OCI-M1 (cell line): ENCODE data around the gene MAPK9.
"Not testable (repeated sequence)": the region's sequence is repeated elsewhere in the genome, so short reads cannot be mapped to it uniquely, and the experiment has no call there.

Source experiments
- DNase-seq: peaks from one replicate; lab custom pipeline; 2025; lab: John Stamatoyannopoulos, UW

MAPK9 gene

DNA sequence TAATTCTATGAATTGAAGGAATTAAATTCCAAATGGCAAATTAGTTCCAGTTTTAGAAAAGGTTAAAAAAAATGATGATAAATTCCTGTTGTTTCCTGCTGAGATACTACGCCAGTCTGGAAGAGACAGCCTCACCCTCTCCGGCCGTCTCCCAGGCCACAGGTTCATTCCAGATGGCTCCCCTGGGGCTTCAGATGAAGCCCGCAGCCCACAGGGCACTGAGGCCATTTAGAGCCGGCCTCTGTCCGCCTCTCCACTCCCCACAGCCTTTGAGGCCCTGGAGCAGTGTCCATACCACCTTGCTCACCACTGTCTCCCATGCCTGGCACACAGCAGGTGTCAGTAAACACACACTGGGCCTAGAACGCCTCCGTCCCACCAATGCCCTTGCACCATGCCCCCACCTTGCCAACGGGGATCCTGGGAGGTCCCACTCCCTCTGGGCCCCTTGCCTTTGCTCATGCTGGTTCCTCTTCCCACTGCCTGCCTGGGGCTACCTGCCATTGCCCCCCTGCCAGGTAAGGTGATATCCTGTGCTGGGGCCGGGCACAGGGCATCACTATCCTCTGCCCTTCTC, 35.2 kb upstream of the MAPK9 start:
- DNase-seq, result no peak

DNA sequence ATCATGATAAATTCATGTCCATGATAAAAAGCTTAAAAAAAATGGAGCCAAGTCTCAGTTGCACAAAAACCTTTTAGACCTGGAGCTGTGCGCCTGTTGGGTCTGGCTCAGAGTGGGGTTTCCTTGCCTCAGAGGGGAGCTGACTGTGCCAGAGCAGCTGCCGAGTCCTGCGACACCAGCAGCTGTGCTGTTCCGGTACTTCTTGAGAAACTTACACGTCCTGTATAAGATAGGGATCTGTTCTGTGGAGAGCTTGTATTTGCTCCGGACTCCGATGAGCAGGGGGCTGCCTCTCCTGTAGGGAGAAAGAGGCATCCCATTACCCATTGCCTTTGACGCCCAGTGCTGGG, 32.7 kb upstream of the MAPK9 start:
- DNase-seq, result no peak

GRCh38 chr5:180323941-180324600, 32.2 kb upstream of the MAPK9 start:
- DNase-seq, result no peak

GRCh38 chr5:180323160-180323559, 31.3 kb upstream of the MAPK9 start:
- no peak for DNase-seq

DNA sequence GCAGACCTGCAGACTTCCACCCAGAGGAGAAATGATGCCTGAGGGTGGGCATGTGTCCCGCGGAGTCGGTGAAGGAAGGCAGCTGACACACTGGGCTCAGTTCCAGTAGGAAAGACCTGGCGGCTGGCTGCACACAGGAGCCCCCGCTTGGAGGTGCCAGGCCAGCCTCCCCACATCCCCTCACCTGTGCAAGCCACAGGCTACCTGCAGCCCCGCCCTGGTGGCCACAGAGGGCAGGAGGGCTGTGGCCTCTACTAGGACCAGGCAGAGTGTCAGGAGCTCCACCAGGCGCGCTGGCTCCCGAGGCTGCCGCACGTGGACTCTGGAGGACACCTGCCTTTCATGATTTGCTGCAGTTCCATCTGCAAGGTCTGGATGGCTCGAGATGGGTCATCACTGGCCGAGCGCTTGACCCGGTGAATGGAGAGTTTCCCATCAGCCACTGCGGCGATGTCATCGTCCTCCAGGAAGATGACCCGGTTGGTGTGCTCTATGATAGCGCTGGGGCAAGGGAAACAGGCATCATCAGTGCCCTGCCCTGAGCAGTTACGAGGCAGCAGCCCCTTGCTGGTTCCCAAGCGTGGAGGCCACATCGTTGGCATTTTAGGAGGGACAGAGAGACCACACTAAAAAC, 26.7 kb upstream of the MAPK9 start:
- no peak for DNase-seq

GRCh38 chr5:180316586-180316985, 24.7 kb upstream of the MAPK9 start:
- DNase-seq, result no peak

DNA sequence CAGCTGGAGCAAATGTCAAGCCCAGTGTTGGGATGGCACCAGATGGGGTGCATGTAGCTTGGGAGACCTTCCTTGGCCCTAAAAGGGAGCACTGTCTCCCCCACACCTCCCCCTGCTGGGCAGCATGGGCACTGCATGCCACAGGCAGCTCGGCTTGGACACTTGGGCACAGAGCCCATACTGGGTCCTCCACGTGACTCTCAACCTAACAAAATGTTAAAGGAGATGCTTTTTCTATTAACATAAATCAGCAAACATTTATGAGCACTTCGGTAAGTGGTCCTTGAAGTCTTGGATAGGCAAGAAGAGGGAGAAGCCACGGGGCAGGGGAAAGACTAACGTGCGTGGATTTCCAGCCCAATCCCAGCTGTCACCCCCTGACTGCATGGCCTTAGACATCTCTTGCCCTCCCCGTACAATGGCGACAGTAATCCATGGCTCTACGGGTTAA, 23.9 kb upstream of the MAPK9 start:
- peak; percentile 71 for DNase-seq

GRCh38 chr5:180313677-180314505, 22.0 kb upstream of the MAPK9 start:
- DNase-seq, result peak; percentile 72

GRCh38 chr5:180311216-180311615, 19.3 kb upstream of the MAPK9 start:
- no peak for DNase-seq

- DNase-seq, result no peak
These were observed 14.9 kb upstream of the MAPK9 start for GRCh38 chr5:180306796-180307195.

GRCh38 chr5:180305481-180305880, 13.6 kb upstream of the MAPK9 start:
- DNase-seq, result no peak

DNA sequence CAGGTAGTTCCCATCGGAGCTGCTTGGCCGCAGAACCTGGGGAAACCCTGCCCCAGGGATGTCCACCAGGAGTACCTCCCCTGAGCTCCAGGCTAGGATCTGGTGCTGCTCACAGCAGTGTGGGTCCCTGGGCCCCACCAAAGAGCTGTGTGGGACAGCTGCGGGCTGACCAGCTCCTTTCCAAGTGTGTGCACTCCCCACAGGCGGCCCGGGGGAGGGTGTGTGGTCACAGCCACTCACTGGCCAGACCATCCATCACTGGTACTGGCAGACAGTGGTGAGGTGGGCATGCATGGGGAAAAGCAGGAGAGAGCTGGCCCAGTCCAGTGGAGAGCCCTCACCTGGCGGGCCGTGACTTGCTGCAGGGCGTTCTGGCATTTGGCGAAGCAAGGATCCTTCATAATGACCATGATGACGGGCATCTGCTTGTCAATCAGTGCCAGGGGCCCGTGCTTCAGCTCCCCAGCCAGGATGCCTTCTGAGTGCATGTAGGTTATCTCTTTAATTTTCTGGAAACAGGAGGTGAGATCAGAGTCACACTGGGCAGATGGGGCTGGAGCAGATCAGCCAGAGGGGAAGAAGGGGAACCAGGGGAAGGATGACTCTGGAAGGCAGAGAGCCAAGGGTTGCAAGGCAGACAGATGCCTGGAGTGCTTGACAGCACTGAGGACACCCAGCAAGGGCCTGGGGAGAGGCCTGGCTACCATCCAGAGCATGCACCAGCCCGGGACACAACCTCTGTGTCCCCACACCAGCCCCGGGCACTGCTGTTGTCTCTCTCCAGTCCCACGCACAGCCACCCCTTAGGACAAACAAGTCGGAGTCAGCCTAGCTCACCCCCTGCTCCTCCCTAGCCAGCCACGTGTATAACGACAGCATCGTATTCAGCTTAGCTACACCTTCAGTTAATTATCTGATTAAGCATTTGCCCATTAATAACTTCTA, 12.8 kb upstream of the MAPK9 start:
- no peak for DNase-seq

DNA sequence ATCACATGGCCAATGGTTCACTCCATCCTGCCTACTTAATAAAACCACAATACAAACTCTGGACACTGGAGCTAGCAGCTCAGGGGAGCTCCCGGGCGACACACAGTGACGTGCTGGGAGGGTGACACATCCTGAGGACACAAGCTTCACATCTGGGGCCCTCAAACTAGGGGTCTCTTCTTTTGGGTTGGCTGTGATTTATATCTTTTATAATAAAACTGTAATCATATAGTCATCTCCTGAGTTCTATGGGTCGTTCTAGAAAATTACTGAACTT, 12.1 kb upstream of the MAPK9 start:
- no peak for DNase-seq

GRCh38 chr5:180303226-180304015, 11.5 kb upstream of the MAPK9 start:
- DNase-seq, result no peak

DNA sequence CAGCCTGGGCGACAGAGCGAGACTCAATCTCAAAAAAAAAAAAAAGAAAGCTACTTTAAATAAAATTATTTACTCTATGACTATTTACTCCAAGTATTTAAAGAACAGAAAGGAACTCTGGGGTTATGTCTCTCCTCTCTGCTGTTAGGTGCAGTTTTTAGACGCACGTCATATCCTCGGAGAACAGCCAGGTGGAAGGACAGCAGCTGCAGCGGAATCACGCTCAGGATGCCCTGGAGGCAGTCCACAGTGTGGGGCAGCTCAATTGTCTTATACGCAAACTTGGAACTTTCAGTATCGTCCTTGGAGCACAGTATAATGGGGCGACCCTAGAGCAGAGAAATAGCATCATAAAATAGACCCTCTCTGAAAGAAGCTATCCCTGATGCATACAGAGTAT, 10.4 kb upstream of the MAPK9 start:
- no peak for DNase-seq

DNA sequence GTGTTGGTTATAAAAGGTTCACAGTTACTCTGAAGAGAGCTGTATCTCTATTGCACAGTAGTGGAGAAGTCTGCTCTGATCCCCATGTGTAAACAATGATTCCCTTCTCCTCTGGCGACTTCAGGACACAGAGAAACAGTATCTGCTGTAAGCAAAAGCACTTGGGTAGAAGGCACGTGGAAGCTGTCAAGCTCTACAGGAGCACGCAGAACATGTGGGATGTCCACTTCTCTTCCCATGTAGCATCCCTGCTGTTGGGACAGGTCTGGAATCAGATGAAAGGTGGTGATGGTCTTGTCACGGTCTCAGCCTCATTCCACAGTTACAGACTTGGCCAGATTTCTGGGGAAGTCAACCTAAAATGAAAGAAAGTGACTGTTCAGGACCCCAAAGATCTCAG, 9.4 kb upstream of the MAPK9 start:
- no peak for DNase-seq

DNA sequence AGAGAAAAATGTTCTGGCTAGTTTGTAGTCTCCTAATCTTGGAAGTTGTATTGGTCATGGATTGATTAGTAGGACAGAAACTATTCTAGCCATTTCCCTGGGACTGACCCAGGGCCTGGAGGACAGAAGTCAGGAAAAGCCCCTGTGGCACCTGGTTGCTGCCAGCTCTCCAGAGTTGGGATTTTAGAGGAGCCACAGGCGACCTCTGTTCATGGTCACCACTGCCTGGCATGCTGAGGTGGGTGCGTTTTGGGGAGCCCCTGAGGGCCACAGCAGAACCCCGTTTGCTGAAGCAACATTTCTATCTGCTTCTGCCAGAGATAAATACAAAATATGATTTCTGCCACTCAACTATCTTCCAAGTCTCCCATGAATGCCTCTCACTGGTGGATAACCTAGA, 7.6 kb upstream of the MAPK9 start:
- DNase-seq, result no peak

DNA sequence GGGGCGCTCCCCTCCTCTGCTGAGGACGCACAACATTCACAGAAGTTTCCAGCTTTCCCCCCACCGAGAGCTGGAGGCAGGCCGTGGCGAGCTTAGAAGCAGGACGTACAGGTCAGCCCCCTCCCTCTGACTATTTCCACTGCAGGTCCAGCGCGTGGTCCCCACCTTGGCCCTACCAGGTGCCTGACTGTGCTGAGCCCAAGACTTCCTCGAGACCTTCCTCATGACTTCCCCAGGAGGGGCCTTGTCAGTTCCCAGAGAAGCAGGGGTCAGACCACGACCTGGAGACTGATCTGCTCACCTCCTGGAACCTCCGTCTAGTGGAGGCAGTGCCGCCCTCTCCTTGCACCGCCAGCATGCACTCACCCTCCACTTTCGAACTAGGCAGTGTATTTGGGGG, 7.1 kb upstream of the MAPK9 start:
- not testable (repeated sequence) for DNase-seq

DNA sequence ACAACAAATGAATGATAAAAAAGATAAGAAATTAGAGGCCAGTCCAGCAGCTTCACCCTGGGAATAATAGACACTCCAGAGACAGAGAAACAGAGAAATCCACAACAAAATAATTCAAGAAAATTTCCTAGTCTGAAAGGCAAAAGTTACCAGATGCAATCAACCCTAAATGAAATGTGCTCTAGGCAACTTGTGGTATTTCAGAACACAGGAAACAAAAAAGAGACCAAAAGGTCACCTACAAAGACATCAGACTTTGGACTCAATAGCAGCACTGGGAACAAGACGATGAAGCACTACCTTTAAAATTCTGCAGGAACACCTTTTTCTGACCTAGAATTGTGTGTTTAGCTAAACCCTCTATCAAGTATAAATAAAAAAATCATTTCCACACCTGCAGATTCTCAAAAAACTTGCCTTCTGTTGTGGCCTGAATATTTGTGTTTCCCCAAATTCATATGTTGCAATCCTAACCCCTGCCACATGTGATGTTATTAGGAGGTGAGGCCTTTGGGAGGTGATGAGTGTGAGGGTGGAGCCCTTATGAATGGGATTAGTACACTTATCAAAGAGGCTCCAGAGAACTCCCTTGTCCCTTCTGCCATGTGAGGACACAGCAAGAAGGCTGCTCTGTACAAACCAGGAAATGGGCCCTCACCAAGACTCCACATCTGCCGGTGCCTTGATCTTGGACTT, 5.9 kb upstream of the MAPK9 start:
- DNase-seq, result no peak

GRCh38 chr5:180296771-180297170, 4.9 kb upstream of the MAPK9 start:
- no peak for DNase-seq
